Tibial artery (tissue), 4 donors: ENCODE data around the gene RPL19.
"Not testable (repeated sequence)": the region's sequence is repeated elsewhere in the genome, so short reads cannot be mapped to it uniquely, and the experiment has no call there.

Experiments
- DNase-seq, 2 donors: peaks; one replicate each; pipeline ENCODE4 v3.0.0-alpha.2; 2019
- H3K27ac ChIP-seq, 2 donors: fragments of 200-600 bp; sonication (generic) in 1 of 2; 1 replicate in 1 of 2; 2 replicates in 1 of 2; pipeline ENCODE4 v1.5.1; 2018 to 2019; ENCODE audit warnings: mild to moderate bottlenecking in 1 of 2
- H3K27me3 ChIP-seq, 2 donors: fragments of 200-600 bp; sonication (generic) in 1 of 2; one replicate each; pipeline versions ENCODE4 v1.5.1 to v1.6.0; 2016 to 2019
- H3K36me3 ChIP-seq, 3 donors: fragments of 200-600 bp; sonication (generic) in 2 of 3; one replicate each; pipeline ENCODE4 v1.5.1; 2016 to 2019; ENCODE audit warnings: mild to moderate bottlenecking in 2 of 3
- H3K4me1 ChIP-seq, 4 donors: fragments of 200-600 bp; sonication (generic) in 2 of 4; 1 replicate in 3 of 4; 2 replicates in 1 of 4; pipeline ENCODE4 v1.5.1; 2016 to 2019
- H3K4me3 ChIP-seq, 2 donors: fragments of 200-600 bp; sonication (generic) in 1 of 2; 1 replicate in 1 of 2; 2 replicates in 1 of 2; pipeline ENCODE4 v1.5.1; 2018 to 2019; ENCODE audit warnings: mild to moderate bottlenecking in 2 of 2
- H3K9me3 ChIP-seq, 3 donors: fragments of 200-600 bp; sonication (generic) in 1 of 3; one replicate each; pipeline ENCODE4 v1.5.1; 2016 to 2019
- CTCF ChIP-seq, 2 experiments: fragments of 200-600 bp in 1 of 2; fragments of 450-650 bp in 1 of 2; IDR thresholded peaks; one replicate each; pipeline ENCODE4 v1.5.1; 2017 to 2019; ENCODE audit warnings: antibody characterized with exemption in 2 of 2, mild to moderate bottlenecking in 1 of 2, moderate library complexity in 1 of 2
- intact Hi-C: fragments of 100-400 bp; cut with DNase I; formaldehyde crosslinking; loops from one replicate; pipeline ENCODE4 v1.15.0; 2023; ENCODE audit warnings: low total_unique reads

RPL19 gene

GRCh38 chr17:39244600-39245570 is 44.8 kb downstream of the RPL19 start:
- intact Hi-C loops = loop anchor here (5.0 to 10.0 kb wide), 2 partner anchors 38 to 260 kb away; no protein-coding TSS in a partner anchor

GRCh38 chr17:39246274-39246673 is 46.2 kb downstream of the RPL19 start:
- TF ChIP-seq CTCF (IDR thresholded peaks at IDR 0.05) = no peak
- intact Hi-C loops = loop anchor here (10.0 kb wide), 1 partner anchor 261 kb away; no protein-coding TSS in a partner anchor

More at GRCh38 chr17:39244600-39245570, 44.8 kb downstream of the RPL19 start:
- peaks cover 0 to 11% (median 0%) of the 10 kb centered on the region in 4 donors for H3K4me1 ChIP-seq
- H3K9me3 ChIP-seq = no peaks in the 10 kb centered on the region
- H3K36me3 ChIP-seq = no peaks in the 10 kb centered on the region
- H3K27me3 ChIP-seq = peaks cover 0 to 2% of the 10 kb centered on the region in 2 donors
- H3K4me3 ChIP-seq = no peak overlapping the region
- peak; percentile 89 to 90 for DNase-seq
- H3K27ac ChIP-seq = no peak overlapping the region
- peak; percentile 91 to 93 for TF ChIP-seq CTCF (IDR thresholded peaks at IDR 0.05)

GRCh38 chr17:39250076-39250475 is 50.0 kb downstream of the RPL19 start:
- H3K4me1 ChIP-seq, H3K4me3 ChIP-seq, H3K9me3 ChIP-seq, H3K27me3 ChIP-seq, H3K27ac ChIP-seq: not testable (repeated sequence)
- H3K36me3 ChIP-seq = peaks cover 8 to 22% (median 16%) of the 10 kb centered on the region in 3 donors
- peak in 1 of 2 donors; percentile 32 for DNase-seq
- intact Hi-C loops = loop anchor here (10.0 kb wide), 1 partner anchor 155 kb away; the partner anchor contains the start of gene FBXL20

More at GRCh38 chr17:39246274-39246673, 46.2 kb downstream of the RPL19 start:
- peaks cover 0 to 11% (median 0%) of the 10 kb centered on the region in 4 donors for H3K4me1 ChIP-seq
- H3K27ac ChIP-seq = no peak overlapping the region
- DNase-seq = peak in 1 of 2 donors; percentile 29
- no peak overlapping the region for H3K4me3 ChIP-seq
- no peaks in the 10 kb centered on the region for H3K36me3 ChIP-seq
- H3K27me3 ChIP-seq = no peaks in the 10 kb centered on the region
- H3K9me3 ChIP-seq = no peaks in the 10 kb centered on the region

- no peak for DNase-seq
- intact Hi-C loops = loop anchor here (10.0 kb wide), 1 partner anchor 153 kb away; the partner anchor contains the start of gene FBXL20
- Histone ChIP-seq H3K4me3 (no peak overlapping the region), H3K27ac (no peak overlapping the region), H3K36me3 (peaks cover 8 to 34% (median 29%) of the 10 kb centered on the region in 3 donors), H3K27me3 (no peaks in the 10 kb centered on the region), H3K4me1 (no peaks in the 10 kb centered on the region), H3K9me3 (no peaks in the 10 kb centered on the region)
- TF ChIP-seq CTCF (IDR thresholded peaks at IDR 0.05) = no peak
Observed at GRCh38 chr17:39251997-39252396, 51.9 kb downstream of the RPL19 start.

GRCh38 chr17:39252788-39253460 is 52.8 kb downstream of the RPL19 start:
- H3K4me1 ChIP-seq = no peaks in the 10 kb centered on the region
- H3K36me3 ChIP-seq = peaks cover 12 to 43% (median 35%) of the 10 kb centered on the region in 3 donors
- H3K27me3 ChIP-seq = no peaks in the 10 kb centered on the region
- no peak overlapping the region for H3K4me3 ChIP-seq
- intact Hi-C loops = loop anchor here (10.0 kb wide), 1 partner anchor 152 kb away; the partner anchor contains the start of gene FBXL20
- H3K9me3 ChIP-seq = no peaks in the 10 kb centered on the region
- H3K27ac ChIP-seq = no peak overlapping the region
- DNase-seq = peak in 1 of 2 donors; percentile 20
- no peak for TF ChIP-seq CTCF (IDR thresholded peaks at IDR 0.05)
